K562 treated with DMSO at 1 percent for 48 hours (cell line): ENCODE results near the gene STX19. TPM values are rescaled to one million over a fixed set of nuclear protein-coding genes. Genes with fewer than 3 reads are reported as not detected.

Experiments used
- total RNA-seq: library from RNA; unstranded; fragments of 300-600 nt; gene quantifications from 2 replicates; pipeline ENCODE4 v1.2.3, GENCODE V29; 2022; ENCODE audit warnings: low replicate concordance; ENCODE audit errors: extremely low read depth

The STX19 gene
- total RNA-seq, result not detected in 2 replicates

GRCh38 chr3:94028093-94028837, at the start of gene STX19:
STX19 (minus strand) TSS chr3:94028597; CDS start chr3:94015269, 13,328 bp downstream.

GRCh38 chr3:94062513-94063404, 34.4 kb upstream of the STX19 start, which contains the start of the genes DHFR2 and NSUN3:
DHFR2 (minus strand) TSS chr3:94062916; CDS start chr3:94061511, 1,405 bp downstream.
NSUN3 (plus strand) TSS chr3:94063061; CDS start chr3:94063127, 66 bp downstream.

GRCh38 chr3:93979850-93980676, 48.3 kb downstream of the STX19 start, which contains the start of gene ARL13B:
ARL13B (plus strand) TSS chr3:93980155; CDS start chr3:93980424, 269 bp downstream.

GRCh38 chr3:93973131-93974126, 55.0 kb downstream of the STX19 start, which contains the start of gene PROS1:
PROS1 (minus strand) TSS chr3:93973896; CDS start chr3:93973749, 147 bp downstream.

Other genes with a start within 250 kb of the STX19 start
- gene PROS1, start 54.7 kb downstream of the STX19 start, total RNA-seq, result not detected in 2 replicates
- gene ARL13B, start 48.4 kb downstream of the STX19 start, total RNA-seq, result not detected in 2 replicates
- not detected in 2 replicates for gene DHFR2, start 34.3 kb upstream of the STX19 start, total RNA-seq
- not detected in 2 replicates for gene NSUN3, start 34.5 kb upstream of the STX19 start, total RNA-seq